Cortex of kidney (tissue), 1 donor: Measurements from ENCODE around the gene MASP2.
"Not testable (repeated sequence)": the region's sequence is repeated elsewhere in the genome, so short reads cannot be mapped to it uniquely, and the experiment has no call there.

ENCODE experiments used
- DNase-seq: peaks from one replicate; lab custom pipeline; 2025; lab: John Stamatoyannopoulos, UW

The MASP2 gene

DNA sequence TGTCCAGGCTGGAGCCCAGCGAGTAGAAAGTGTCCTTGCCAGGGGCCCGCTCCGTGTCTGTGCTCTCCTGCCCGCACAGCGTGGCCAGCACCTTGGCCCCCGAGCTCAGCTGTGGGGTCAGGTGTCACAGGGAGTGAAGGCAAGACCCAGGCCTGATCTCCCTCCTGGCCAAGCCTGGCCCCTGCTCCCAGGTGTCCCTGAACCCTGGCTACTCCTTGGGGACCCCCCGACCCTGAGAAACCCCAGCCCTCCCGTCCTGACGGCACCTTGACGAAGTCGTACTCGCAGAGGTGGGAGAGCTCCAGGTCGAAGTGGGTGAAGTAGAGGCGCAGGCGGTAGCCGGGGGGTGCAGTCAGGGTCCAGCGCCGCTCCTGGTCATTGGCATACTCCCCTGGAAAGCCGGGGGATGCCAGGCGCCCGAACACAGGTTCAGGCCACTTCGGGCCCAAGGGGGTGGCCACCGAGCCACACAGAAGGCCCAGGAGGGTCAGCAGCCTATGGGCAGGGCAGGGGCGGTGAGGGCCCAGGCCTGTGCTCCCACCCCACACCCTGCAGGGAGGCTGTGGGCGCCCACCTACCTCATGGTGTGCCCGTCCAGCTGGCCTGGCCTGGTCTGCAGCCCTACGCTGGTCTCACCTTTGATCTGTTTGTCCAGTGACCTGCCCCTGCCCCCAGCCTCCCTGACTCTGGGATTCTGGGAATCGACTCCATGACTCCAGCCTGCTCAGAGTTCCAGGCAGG, at the start of gene MASP2:
Gene MASP2, minus strand, starts transcription at position 615 of the 741 bp plus-strand sequence. Its CDS starts 32 bp downstream, at position 583.
- DNase-seq: no peak

- DNase-seq: not testable (repeated sequence)
Observed at GRCh38 chr1:11083784-11084183, 36.7 kb upstream of the MASP2 start.

- no peak for DNase-seq
Observed at GRCh38 chr1:11080931-11081330, 33.9 kb upstream of the MASP2 start.

- no peak for DNase-seq
Observed at GRCh38 chr1:11078631-11079030, 31.6 kb upstream of the MASP2 start.

DNA sequence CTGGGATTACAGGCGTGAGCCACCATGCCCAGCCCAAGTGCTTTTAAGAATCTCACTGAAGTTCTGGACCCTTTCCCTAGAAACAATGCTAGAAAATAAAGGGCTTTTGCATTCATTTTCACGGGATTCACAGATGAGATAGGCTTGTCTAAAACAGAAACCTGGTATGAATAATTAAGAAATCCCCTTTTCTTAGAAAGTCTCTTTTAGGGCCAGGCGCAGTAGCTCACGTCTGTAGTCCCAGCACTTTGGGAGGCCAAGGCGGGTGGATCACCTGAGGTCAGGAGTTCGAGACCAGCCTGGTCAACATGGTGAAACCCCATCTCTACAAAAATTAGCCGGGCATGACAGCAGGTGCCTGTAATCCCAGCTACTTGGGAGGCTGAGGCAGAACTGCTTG, 26.4 kb upstream of the MASP2 start:
- not testable (repeated sequence) for DNase-seq

- no peak for DNase-seq
Observed at GRCh38 chr1:11072216-11072917, 25.3 kb upstream of the MASP2 start.

- DNase-seq: no peak
Observed at GRCh38 chr1:11071463-11072215, 24.6 kb upstream of the MASP2 start.

- DNase-seq: no peak
Observed at GRCh38 chr1:11070876-11071275, 23.8 kb upstream of the MASP2 start.

- no peak for DNase-seq
Observed at GRCh38 chr1:11068600-11069473, 21.8 kb upstream of the MASP2 start.

DNA sequence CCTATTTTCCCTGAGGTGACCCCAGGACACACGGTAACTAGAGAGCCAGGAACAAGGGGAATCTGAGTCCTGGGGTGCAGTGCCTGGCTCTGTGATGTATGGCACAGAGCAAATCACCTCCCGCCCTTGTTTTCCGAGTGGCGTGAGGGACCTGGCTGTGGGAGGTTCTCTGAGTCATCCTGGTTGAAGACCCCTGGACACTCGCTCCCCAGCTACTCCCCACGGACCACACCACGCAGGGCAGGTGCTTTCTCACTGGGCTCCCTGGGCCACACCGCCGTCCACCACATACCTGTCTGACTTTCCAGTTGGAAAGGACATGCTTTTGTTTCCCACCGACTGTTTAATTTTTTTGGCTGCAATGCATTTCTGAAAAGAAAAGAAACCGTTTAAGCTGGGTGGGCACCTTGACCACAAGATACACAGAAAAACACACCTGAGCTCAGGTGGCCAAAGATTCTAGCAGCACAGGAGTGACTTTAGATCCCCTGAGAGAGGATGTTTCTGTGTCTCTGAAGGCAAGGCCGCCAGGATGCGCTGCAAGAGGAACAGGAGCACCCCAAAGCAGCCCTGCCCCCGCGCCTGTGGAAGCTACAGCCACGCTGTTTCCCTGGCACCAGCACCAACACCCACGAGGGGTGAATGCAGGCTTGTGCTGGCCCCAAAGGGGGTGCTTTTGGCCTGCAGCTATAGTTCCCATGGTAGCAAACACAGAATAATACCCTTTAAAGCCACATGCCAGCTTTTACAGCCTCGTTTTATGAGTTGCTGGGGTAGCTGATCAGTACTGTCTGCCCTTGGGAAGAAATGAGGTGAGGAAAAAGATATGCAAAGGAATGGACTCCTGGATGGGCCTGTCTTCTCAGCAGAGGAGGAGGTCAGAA, 20.9 kb upstream of the MASP2 start:
- DNase-seq: no peak

GRCh38 chr1:11065796-11066195, 18.8 kb upstream of the MASP2 start:
- no peak for DNase-seq

- DNase-seq: no peak
Observed at GRCh38 chr1:11064942-11065341, 17.9 kb upstream of the MASP2 start.

DNA sequence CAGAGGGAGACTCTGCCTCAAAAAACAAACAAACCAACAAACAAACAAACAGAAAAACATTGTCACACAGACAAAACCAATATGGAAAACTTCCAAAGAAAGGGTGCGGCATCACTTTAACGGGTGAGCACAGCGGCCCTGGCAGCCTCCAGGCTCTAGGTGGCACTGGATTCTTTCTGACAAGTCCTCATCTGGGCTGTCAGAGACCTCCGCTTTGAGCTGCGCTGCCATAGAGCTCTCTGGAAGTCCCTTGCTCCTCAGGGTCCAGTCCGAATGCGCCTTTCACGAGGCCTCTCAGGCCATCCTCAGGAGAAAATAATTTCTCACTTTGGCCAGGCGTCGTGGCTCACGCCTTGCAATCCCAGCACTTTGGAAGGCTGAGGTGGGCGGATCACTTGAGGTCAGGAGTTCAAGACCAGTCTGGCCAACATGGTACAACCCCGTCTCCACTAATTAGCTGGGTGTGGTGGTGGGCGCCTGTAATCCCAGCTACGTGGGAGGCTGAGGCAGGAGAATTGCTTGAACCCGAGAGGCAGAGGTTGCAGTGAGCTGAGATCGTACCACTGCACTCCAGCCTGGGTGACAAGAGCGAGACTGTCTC, 17.0 kb upstream of the MASP2 start:
- DNase-seq: not testable (repeated sequence)

DNA sequence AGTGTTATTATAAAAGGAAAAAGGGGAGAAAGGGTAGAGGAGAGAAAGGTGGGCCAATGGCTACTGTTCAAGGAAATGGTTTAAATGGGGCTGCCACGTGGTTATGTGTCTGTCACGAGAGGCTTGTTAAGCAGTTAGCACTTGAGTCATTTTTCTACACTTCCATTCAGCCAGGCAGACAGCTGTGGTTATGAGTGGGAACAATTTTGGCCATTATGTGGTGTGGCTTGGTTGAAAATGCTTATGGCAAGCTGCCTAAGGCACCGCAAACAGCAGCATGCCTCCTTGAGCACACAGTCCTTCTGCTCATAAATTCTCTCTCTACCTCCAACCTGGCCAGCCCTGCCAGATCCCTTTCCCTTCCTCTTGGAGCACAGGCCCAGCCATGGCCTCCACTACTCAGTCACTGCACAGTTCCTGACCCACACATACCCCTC, 15.9 kb upstream of the MASP2 start:
- no peak for DNase-seq

GRCh38 chr1:11061652-11062365, 14.8 kb upstream of the MASP2 start:
- no peak for DNase-seq

DNA sequence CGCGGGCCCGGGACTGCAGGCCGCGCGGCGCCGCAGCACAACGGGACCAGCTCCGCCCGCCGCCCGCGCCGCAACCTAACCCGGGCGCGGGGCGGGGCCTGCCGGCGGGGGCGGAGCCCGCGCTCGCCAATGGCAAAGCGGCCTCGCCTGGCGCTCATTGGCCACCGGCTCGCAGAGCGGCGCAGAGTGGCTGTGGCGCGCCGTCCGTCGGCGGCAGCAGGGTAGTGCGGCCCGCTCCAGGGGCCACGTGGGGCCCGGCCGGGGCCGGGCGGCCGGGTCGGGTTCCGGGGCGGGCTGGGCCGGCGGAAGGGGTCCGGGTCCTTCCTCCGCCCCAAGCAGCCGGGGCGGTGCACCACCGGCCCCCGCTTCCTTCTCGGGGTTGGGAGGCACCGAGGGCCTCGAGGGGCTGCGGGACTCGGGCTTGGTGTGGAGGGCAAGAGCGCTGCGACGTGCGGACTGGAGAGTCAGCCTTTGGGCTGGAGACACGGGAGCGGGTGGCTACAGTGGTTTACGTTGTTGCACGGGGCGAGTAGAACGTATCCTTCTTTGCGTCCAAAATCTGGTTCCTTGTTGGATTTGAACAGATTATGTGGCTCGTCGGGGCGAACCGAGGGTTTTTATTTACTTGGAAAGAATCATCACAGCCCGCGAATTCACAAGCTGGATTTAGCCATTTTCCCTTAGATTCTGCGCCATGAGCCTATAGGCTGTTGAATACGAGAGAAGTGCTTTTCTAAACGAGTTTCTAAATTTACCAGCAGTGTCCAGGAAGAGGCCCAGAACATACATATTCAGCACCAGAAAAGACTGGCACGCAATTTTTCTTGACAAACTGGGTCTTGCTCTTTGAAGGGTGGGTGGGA, 13.2 kb upstream of the MASP2 start, which contains the start of gene SRM:
Gene SRM, minus strand, starts transcription at position 51 of the 863 bp plus-strand sequence. CDS start 75 bp downstream, outside the sequence.
- peak; percentile 43 for DNase-seq

DNA sequence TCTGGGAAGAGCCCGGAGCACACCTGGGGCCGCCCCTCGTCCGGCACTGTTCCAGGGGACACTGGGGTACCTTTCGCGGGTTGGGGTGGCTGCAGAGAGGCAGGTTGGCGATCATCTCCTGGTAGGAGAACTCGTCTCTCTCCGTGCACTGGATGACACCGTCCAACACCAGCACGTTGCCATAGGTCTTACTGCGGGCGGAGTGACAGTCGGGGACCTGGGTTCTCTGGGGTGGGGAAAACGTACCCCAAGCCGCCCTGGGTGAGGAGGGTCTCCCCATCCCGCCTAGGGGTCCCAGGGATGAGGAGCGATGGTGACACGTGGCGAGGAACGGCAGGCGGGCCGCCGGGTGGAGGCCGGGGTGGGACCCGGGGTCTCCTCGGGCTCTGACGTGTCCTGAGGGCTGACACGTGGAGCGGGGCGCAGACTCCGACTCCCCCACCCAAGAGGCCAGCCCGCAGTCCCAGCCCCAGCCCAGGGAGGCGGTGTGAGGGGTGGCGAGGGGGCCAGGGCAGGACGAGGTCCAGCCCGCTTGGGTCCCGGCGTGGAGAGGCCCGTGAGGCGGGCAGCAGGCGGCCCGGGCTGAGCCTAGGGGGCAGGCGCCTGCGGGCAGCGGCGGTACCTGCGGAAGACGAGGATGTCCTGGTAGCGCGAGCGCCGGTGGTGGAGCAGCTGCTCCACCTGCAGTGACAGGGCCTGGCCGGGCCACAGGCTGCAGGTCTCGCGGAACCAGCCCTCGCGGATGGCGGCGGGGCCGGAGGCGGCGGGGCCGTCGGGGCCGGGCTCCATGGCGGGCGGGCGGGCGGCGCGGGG, 12.3 kb upstream of the MASP2 start:
- DNase-seq: no peak
